ENCODE data around the gene FLT4. TPM values are rescaled to one million over a fixed set of nuclear protein-coding genes. Genes with fewer than 3 reads are reported as not detected.

FLT4 gene
- 1.7 and 2.0 TPM in 2 replicates for polyA plus RNA-seq (2011; rRNA removed)
- 4.2 and 5.2 TPM in 2 replicates for polyA plus RNA-seq (2012; cell fraction: cytosol; rRNA removed)
- 17.4 and 22.7 TPM in 2 replicates for polyA plus RNA-seq (2012; cell fraction: nucleus; rRNA removed)
- polyA plus RNA-seq (2017; fragmentation: RNase III; extraction: RNeasy Plus Mini Kit Qiagen cat#74134 plus additional on column Dnase treatment): 2.1 to 3.0 TPM (median 2.6 TPM) in 3 replicates
- 2.5 and 4.5 TPM in 2 replicates for polyA minus RNA-seq (2011; rRNA and poly(A)+ RNA removed)

GRCh38 chr5:180649297-180650039 lies at the start of gene FLT4:
TSS of gene FLT4 (minus strand) at chr5:180649600. CDS start at chr5:180649545, 55 bp downstream.
- DNase-seq (ENCODE audit: low read depth in 1 of 2, low spot score in 1 of 2): peak in 1 of 2 experiments; percentile 23
- no peaks in the 10 kb centered on the region for H3K4me1 ChIP-seq
- H3K4me3 ChIP-seq: peak within 1 kb of the TSS; percentile 76
- TF ChIP-seq MAFK (IDR thresholded peaks at IDR 0.05; ENCODE audit: partially characterized antibody) (no peak), JUN (IDR thresholded peaks at IDR 0.05) (no peak), SREBF2 (IDR thresholded peaks at IDR 0.05) (no peak), CEBPB (IDR thresholded peaks at IDR 0.05) (no peak), ELK1 (IDR thresholded peaks at IDR 0.05; ENCODE audit: low read depth, low read length) (no peak), BCL3 (IDR thresholded peaks at IDR 0.05) (no peak), NR3C1 (IDR thresholded peaks at IDR 0.05) (no peak), ZC3H11A (IDR thresholded peaks at IDR 0.05) (no peak), CHD4 (IDR thresholded peaks at IDR 0.05; ENCODE audit: borderline replicate concordance) (no peak), FOSL2 (IDR thresholded peaks at IDR 0.05) (no peak), FOSL2 (CRISPR knock-in tag; IDR thresholded peaks at IDR 0.05) (no peak), MAZ (IDR thresholded peaks at IDR 0.05; ENCODE audit: borderline replicate concordance, low read depth, low read length) (no peak), MYC (IDR thresholded peaks at IDR 0.05; ENCODE audit: borderline replicate concordance, low read length) (no peak), JUNB (IDR thresholded peaks at IDR 0.05) (no peak)
- FAIRE-seq: no peak
- peak within 1 kb of the TSS; percentile 47 to 78; a peak in 5 of 6 replicates for H3K27ac ChIP-seq
- WGBS (ENCODE audit: missing lambda C conversion rate): 27% methylated on average over 11 of the region's 89 CpGs
- H3K9me3 ChIP-seq: no peaks in the 10 kb centered on the region
- H3K4me2 ChIP-seq: peak within 1 kb of the TSS; percentile 95
- CTCF ChIA-PET: interaction anchor here (0.7 to 1.5 kb wide), 4 partner anchors 9 to 202 kb away, joined by 3 to 5 read pairs (median 4); no protein-coding TSS in a partner anchor
- POLR2A ChIA-PET: no interaction called here
- ATAC-seq: peak; percentile 42 to 45

- ATAC-seq (no peak), DNase-seq (ENCODE audit: low read depth in 1 of 2, low spot score in 1 of 2) (no peak), FAIRE-seq (no peak)
- CTCF ChIA-PET: interaction anchor here (0.9 kb wide), 1 partner anchor 15 kb away, joined by 3 read pairs; no protein-coding TSS in a partner anchor
- Histone ChIP-seq H3K4me1 (no peaks in the 10 kb centered on the region), H3K9me3 (peaks cover 9% of the 10 kb centered on the region), H3K4me2 (no peak overlapping the region), H3K4me3 (no peak overlapping the region), H3K27ac (no peak overlapping the region)
- POLR2A ChIA-PET: no interaction called here
- no peak for TF ChIP-seq ZNF302 (CRISPR knock-in tag; IDR thresholded peaks at IDR 0.05)
- no peak for TF ChIP-seq USF2 (IDR thresholded peaks at IDR 0.05)
- TF ChIP-seq RARB (CRISPR knock-in tag; IDR thresholded peaks at IDR 0.05): no peak
- TF ChIP-seq NFE2L2 (conservative IDR thresholded peaks at IDR 0.05; ENCODE audit: low read length): no peak
- TF ChIP-seq HOXB5 (CRISPR knock-in tag; IDR thresholded peaks at IDR 0.05): no peak
- TF ChIP-seq MAFK (IDR thresholded peaks at IDR 0.05; ENCODE audit: partially characterized antibody): no peak
- WGBS (ENCODE audit: missing lambda C conversion rate): 27% methylated on average over 1 of the region's 1 CpG
These were observed 49.6 kb upstream of the FLT4 start for GRCh38 chr5:180699042-180699441.

- no peak overlapping the region for H3K4me3 ChIP-seq
- no peak for ATAC-seq
- CTCF ChIA-PET: interaction anchor here (0.6 to 1.1 kb wide), 2 partner anchors 25 to 568 kb away, joined by 3 read pairs; no protein-coding TSS in a partner anchor
- H3K27ac ChIP-seq: no peak overlapping the region
- 7% methylated on average over 1 of the region's 1 CpG for WGBS (ENCODE audit: missing lambda C conversion rate)
- no peak overlapping the region for H3K4me2 ChIP-seq
- POLR2A ChIA-PET: no interaction called here
- FAIRE-seq: no peak
- DNase-seq (ENCODE audit: low read depth in 1 of 2, low spot score in 1 of 2): no peak
- H3K9me3 ChIP-seq: peaks cover 9% of the 10 kb centered on the region
- H3K4me1 ChIP-seq: no peaks in the 10 kb centered on the region
- TF ChIP-seq HEYL (CRISPR knock-in tag; IDR thresholded peaks at IDR 0.05) (no peak), JUN (IDR thresholded peaks at IDR 0.05) (no peak), RAD21 (conservative IDR thresholded peaks at IDR 0.05 in 1 of 2, IDR thresholded peaks at IDR 0.05 in 1 of 2) (no peak), HDAC2 (IDR thresholded peaks at IDR 0.05) (no peak), POLR2AphosphoS2 (conservative IDR thresholded peaks at IDR 0.05; ENCODE audit: low read length) (no peak), CTCF (IDR thresholded peaks at IDR 0.05) (no peak), RARB (CRISPR knock-in tag; IDR thresholded peaks at IDR 0.05) (no peak), HMGXB4 (CRISPR knock-in tag; IDR thresholded peaks at IDR 0.05; ENCODE audit: borderline replicate concordance) (no peak), ESRRA (IDR thresholded peaks at IDR 0.05; ENCODE audit: borderline replicate concordance, low read length) (no peak)
These were observed 46.7 kb upstream of the FLT4 start for GRCh38 chr5:180696116-180696515.

Measured in A549 (cell line).